Measurements from ENCODE around the gene SETD5.

The SETD5 gene

DNA sequence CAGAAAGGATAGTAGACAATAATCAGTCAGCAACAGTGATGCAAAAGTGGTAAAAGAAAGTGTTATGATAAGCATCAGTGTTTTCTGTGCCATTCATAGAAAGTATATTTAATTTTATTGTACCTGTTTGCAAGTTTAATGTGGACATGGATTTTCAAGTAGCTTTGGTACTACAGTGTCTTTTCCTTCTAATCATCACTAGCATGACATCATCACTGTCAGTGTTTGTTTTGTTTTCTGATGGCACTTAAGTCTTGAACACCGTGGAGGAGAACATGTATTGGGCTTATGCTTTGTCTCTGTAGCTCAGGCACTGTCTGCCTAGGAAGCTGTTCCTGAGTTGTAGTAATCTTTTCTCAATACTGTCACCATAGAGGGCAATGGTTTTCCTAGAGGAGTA lies 41.9 kb downstream of the SETD5 start:
- H3K4me1 ChIP-seq (ENCODE audit: control insufficient read depth, insufficient read depth, low read length, poor library complexity, severe bottlenecking): peaks cover 8% of the 10 kb centered on the region
- no peak overlapping the region for H3K4me3 ChIP-seq (ENCODE audit: extremely low read depth, insufficient read depth, low read length, poor library complexity, severe bottlenecking)
- H3K36me3 ChIP-seq (ENCODE audit: control insufficient read depth, insufficient read depth, low read length): peaks cover 92% of the 10 kb centered on the region
- H3K27ac ChIP-seq (ENCODE audit: low read depth, low read length, severe bottlenecking): no peak overlapping the region
- 100% methylated on average over 1 of the region's 1 CpG; no CpG with 5 or more reads in 1 of the 2 experiments for WGBS, 2 experiments (ENCODE audit: insufficient coverage in 2 of 2)
- no peaks in the 10 kb centered on the region for H3K9me3 ChIP-seq (ENCODE audit: control insufficient read depth, low read length)

DNA sequence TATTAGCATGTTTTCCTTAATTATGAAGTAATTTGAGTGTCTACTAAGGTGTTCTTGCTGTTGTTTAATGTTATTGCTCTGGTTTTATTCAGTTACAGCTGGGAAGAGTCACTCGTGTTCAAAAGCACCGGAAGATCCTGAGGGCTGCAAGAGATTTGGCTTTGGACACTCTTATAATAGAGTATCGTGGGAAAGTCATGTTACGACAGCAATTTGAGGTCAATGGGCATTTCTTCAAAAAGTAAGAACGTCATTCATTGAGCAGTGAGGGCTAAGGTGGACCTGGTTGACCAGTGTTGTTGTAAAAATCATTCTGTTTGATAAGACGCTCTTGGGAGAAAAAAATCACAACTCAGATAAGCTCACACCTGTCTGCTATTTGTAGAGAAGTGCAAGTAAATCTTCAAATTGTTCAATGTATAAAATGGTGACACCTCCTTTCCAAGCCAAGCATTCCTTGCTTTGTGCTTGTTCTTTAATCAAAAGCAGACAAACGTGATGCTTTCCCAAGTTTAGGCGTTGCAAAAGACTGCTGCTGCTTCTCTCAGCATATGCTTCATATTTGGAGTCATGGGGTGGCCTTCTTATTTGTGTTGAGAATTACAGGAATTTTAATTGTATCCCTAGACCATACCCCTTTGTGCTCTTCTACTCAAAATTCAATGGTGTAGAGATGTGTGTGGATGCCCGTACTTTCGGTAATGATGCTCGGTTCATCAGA lies 44.2 kb downstream of the SETD5 start:
- Histone ChIP-seq H3K36me3 (ENCODE audit: control insufficient read depth, insufficient read depth, low read length) (peaks cover 89% of the 10 kb centered on the region), H3K4me1 (ENCODE audit: control insufficient read depth, insufficient read depth, low read length, poor library complexity, severe bottlenecking) (peaks cover 8% of the 10 kb centered on the region), H3K9me3 (ENCODE audit: control insufficient read depth, low read length) (no peaks in the 10 kb centered on the region), H3K4me3 (ENCODE audit: extremely low read depth, insufficient read depth, low read length, poor library complexity, severe bottlenecking) (no peak overlapping the region), H3K27ac (ENCODE audit: low read depth, low read length, severe bottlenecking) (no peak overlapping the region)
- 95 to 97% methylated on average over 5 to 7 of the region's 11 CpGs for WGBS, 2 experiments (ENCODE audit: insufficient coverage in 2 of 2)

DNA sequence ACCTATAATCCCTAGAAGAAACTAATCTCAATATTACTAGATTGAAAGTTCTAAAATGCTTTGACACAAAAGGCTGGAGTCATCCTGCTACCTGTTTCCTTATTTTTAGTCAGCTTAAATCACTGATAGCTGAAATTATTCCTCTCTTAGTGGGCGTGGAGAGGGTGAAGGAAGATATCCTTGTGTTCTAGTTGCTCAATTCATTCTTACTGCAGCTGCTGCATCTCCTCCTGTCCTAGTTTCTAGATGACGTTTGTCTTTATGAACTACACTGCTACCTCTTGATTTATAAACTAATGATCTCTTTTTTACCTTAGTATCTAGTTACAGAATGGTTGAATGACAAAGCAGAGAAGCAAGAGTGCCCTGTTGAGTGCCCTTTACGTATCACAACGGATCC lies 50.7 kb downstream of the SETD5 start:
- Histone ChIP-seq H3K4me3 (ENCODE audit: extremely low read depth, insufficient read depth, low read length, poor library complexity, severe bottlenecking) (no peak overlapping the region), H3K27ac (ENCODE audit: low read depth, low read length, severe bottlenecking) (no peak overlapping the region), H3K36me3 (ENCODE audit: control insufficient read depth, insufficient read depth, low read length) (peaks cover 86% of the 10 kb centered on the region), H3K4me1 (ENCODE audit: control insufficient read depth, insufficient read depth, low read length, poor library complexity, severe bottlenecking) (no peaks in the 10 kb centered on the region), H3K9me3 (ENCODE audit: control insufficient read depth, low read length) (no peaks in the 10 kb centered on the region)
- 95 to 100% methylated on average over 1 to 2 of the region's 4 CpGs for WGBS, 2 experiments (ENCODE audit: insufficient coverage in 2 of 2)

DNA sequence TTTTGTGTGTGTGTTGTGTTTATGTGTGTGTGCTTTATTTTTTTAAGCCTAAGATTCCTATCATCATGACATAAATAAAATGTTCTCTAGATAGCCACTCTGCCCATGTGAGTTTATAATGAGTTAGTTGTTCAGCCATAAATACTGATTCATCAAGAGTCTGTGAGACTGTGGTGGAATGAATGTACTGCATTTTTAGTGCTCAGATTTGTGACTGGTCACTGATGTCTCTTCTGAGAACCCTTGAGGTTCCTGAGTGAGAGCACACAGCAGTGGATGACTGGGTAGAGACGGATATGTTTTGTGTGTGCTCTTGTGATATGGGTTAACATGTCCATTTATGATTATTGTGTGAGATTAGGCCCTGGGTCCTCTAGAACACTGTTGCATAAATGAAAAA lies 51.2 kb downstream of the SETD5 start:
- Histone ChIP-seq H3K9me3 (ENCODE audit: control insufficient read depth, low read length) (no peaks in the 10 kb centered on the region), H3K36me3 (ENCODE audit: control insufficient read depth, insufficient read depth, low read length) (peaks cover 85% of the 10 kb centered on the region), H3K27ac (ENCODE audit: low read depth, low read length, severe bottlenecking) (no peak overlapping the region), H3K4me3 (ENCODE audit: extremely low read depth, insufficient read depth, low read length, poor library complexity, severe bottlenecking) (no peak overlapping the region), H3K4me1 (ENCODE audit: control insufficient read depth, insufficient read depth, low read length, poor library complexity, severe bottlenecking) (no peaks in the 10 kb centered on the region)
- WGBS, 2 experiments (ENCODE audit: insufficient coverage in 2 of 2): 100% methylated on average over 1 of the region's 1 CpG; no CpG with 5 or more reads in 1 of the 2 experiments

DNA sequence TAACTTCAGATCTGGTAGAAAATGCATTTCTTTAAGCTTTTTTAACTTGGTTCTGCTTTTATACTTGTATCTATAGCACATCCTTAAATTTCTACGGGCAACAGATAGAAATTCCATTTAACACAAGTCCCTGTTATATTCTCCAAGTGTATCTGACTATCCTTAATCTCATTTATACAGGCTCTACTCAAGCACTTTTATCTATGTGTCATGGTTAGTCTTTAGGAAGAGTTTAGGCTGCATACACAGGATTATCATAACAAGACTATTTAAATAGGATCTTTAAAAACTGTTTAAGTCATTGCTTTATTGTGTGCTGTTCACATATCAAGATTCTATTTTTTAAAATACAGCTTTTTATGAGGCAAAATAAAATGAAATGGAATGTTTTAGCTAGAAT lies 52.7 kb downstream of the SETD5 start:
- WGBS, 2 experiments (ENCODE audit: insufficient coverage in 2 of 2): 100% methylated on average over 1 of the region's 1 CpG; no CpG with 5 or more reads in 1 of the 2 experiments
- Histone ChIP-seq H3K4me3 (ENCODE audit: extremely low read depth, insufficient read depth, low read length, poor library complexity, severe bottlenecking) (no peak overlapping the region), H3K4me1 (ENCODE audit: control insufficient read depth, insufficient read depth, low read length, poor library complexity, severe bottlenecking) (no peaks in the 10 kb centered on the region), H3K9me3 (ENCODE audit: control insufficient read depth, low read length) (no peaks in the 10 kb centered on the region), H3K27ac (ENCODE audit: low read depth, low read length, severe bottlenecking) (no peak overlapping the region), H3K36me3 (ENCODE audit: control insufficient read depth, insufficient read depth, low read length) (peaks cover 82% of the 10 kb centered on the region)

DNA sequence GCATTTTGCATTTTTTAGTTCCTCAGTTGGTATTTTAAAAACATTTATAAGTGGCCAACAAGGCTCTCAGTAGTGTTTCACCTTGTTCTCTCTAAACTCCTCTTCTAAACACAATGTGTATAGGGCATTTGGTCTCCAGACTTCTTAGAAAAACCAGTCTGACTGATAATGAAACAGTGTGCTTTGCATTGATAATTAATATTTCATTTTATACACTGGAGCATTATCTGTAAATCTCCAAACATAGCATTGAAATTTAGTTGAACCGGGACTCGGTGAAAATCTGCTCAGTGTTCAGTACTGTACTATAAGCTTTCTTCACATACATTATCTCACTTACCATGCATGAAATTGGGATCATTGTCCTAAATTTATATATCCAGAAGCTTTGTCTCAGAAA lies 53.6 kb downstream of the SETD5 start:
- Histone ChIP-seq H3K36me3 (ENCODE audit: control insufficient read depth, insufficient read depth, low read length) (peaks cover 82% of the 10 kb centered on the region), H3K9me3 (ENCODE audit: control insufficient read depth, low read length) (no peaks in the 10 kb centered on the region), H3K27ac (ENCODE audit: low read depth, low read length, severe bottlenecking) (no peak overlapping the region), H3K4me1 (ENCODE audit: control insufficient read depth, insufficient read depth, low read length, poor library complexity, severe bottlenecking) (no peaks in the 10 kb centered on the region), H3K4me3 (ENCODE audit: extremely low read depth, insufficient read depth, low read length, poor library complexity, severe bottlenecking) (no peak overlapping the region)
- 92 to 94% methylated on average over 2 of the region's 2 CpGs for WGBS, 2 experiments (ENCODE audit: insufficient coverage in 2 of 2)

DNA sequence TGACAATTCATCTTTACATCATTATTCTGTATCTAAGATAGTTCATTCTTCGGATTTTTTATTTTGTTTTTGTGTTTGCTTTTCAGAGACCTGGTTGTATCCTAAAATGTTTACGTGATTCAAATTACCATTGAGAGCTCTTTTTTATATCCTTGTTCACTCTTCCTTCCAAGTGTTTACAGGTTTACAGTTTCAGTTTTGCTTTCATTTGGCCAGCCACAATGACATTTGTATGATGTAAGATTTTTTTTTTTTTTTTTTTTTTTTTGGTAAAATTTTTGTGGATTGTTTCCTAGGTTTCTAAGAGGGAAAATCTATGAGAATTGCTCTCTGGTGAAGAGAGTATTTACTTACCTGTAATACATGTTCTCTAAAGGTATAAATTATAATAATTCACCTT lies 55.0 kb downstream of the SETD5 start:
- no peak overlapping the region for H3K4me3 ChIP-seq (ENCODE audit: extremely low read depth, insufficient read depth, low read length, poor library complexity, severe bottlenecking)
- H3K4me1 ChIP-seq (ENCODE audit: control insufficient read depth, insufficient read depth, low read length, poor library complexity, severe bottlenecking): no peaks in the 10 kb centered on the region
- H3K27ac ChIP-seq (ENCODE audit: low read depth, low read length, severe bottlenecking): no peak overlapping the region
- no CpG with 5 or more reads among the region's 2 CpGs for WGBS, 2 experiments (ENCODE audit: insufficient coverage in 2 of 2)
- H3K36me3 ChIP-seq (ENCODE audit: control insufficient read depth, insufficient read depth, low read length): peaks cover 79% of the 10 kb centered on the region
- H3K9me3 ChIP-seq (ENCODE audit: control insufficient read depth, low read length): no peaks in the 10 kb centered on the region

DNA sequence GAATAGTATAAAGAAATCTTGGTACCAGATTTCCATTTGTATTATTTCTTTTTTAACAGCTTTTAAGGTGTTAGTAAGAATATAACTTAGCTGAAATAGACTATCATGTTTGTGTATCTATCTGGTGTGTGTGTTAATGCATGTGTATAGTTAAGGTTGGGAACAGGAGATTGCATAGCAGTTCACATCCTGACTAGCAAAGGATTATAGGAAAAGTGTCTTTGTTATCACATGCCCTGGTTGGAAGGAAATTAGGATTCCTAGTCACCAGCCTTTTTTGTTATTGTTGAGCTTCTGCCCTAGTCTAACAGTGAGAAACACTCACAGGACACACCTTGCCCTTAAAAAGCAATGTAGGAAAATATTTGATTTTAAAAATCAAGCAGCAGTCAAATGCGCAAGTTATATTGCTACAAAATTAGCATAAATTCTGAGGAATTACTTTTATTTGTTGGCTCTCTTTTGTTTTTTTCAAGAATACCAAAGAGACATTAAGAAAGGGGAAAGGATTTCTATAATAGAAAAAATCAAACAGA lies 58.2 kb downstream of the SETD5 start:
- Histone ChIP-seq H3K9me3 (ENCODE audit: control insufficient read depth, low read length) (no peaks in the 10 kb centered on the region), H3K27ac (ENCODE audit: low read depth, low read length, severe bottlenecking) (no peak overlapping the region), H3K4me3 (ENCODE audit: extremely low read depth, insufficient read depth, low read length, poor library complexity, severe bottlenecking) (no peak overlapping the region), H3K36me3 (ENCODE audit: control insufficient read depth, insufficient read depth, low read length) (peaks cover 71% of the 10 kb centered on the region), H3K4me1 (ENCODE audit: control insufficient read depth, insufficient read depth, low read length, poor library complexity, severe bottlenecking) (no peaks in the 10 kb centered on the region)
- no CpG with 5 or more reads among the region's 1 CpG for WGBS, 2 experiments (ENCODE audit: insufficient coverage in 2 of 2)

DNA sequence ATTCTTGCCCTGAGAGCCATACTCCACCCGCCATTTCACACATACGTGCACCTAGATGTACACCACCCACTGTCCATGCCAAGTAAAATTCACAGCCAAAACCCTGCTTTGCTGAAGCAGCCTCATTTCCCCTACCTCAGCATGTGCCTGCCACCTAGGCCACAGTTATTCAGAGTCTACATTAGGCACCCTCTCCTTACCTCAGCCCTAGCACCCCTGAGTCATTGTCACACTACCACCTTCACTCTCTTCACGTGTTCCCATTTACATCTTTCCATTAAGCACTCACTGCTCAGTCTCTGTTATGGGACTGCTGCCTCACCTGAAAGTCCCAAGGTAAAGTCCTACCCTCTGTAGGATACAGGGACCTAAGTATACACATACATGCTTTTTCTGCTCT lies 70.0 kb downstream of the SETD5 start:
- H3K27ac ChIP-seq (ENCODE audit: low read depth, low read length, severe bottlenecking): no peak overlapping the region
- H3K4me3 ChIP-seq (ENCODE audit: extremely low read depth, insufficient read depth, low read length, poor library complexity, severe bottlenecking): no peak overlapping the region
- peaks cover 97% of the 10 kb centered on the region for H3K36me3 ChIP-seq (ENCODE audit: control insufficient read depth, insufficient read depth, low read length)
- H3K4me1 ChIP-seq (ENCODE audit: control insufficient read depth, insufficient read depth, low read length, poor library complexity, severe bottlenecking): no peaks in the 10 kb centered on the region
- no peaks in the 10 kb centered on the region for H3K9me3 ChIP-seq (ENCODE audit: control insufficient read depth, low read length)
- WGBS, 2 experiments (ENCODE audit: insufficient coverage in 2 of 2): 97 to 100% methylated on average over 2 to 3 of the region's 3 CpGs

DNA sequence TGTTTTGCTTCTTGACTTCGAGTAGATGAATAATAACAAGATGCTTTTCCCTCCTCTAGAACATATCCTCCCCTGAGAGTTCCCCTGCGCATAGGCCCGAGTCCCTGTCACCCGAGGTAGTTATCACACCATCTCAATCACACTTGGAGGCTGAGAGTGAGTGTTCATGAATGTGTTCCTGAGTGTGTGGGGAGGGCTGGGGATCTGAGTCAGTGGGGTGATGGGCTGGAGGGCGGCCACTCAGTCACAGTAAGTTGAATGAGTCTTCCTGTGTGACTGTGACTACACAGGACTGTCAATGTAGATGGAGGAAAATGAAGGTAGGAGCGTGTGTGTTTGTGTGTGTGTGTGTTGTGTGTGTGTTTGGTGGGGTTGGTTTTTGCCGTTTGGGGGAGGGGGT lies 71.0 kb downstream of the SETD5 start:
- H3K4me1 ChIP-seq (ENCODE audit: control insufficient read depth, insufficient read depth, low read length, poor library complexity, severe bottlenecking): no peaks in the 10 kb centered on the region
- peaks cover 97% of the 10 kb centered on the region for H3K36me3 ChIP-seq (ENCODE audit: control insufficient read depth, insufficient read depth, low read length)
- H3K4me3 ChIP-seq (ENCODE audit: extremely low read depth, insufficient read depth, low read length, poor library complexity, severe bottlenecking): no peak overlapping the region
- no peaks in the 10 kb centered on the region for H3K9me3 ChIP-seq (ENCODE audit: control insufficient read depth, low read length)
- no peak overlapping the region for H3K27ac ChIP-seq (ENCODE audit: low read depth, low read length, severe bottlenecking)
- 87 to 90% methylated on average over 3 to 6 of the region's 7 CpGs for WGBS, 2 experiments (ENCODE audit: insufficient coverage in 2 of 2)

DNA sequence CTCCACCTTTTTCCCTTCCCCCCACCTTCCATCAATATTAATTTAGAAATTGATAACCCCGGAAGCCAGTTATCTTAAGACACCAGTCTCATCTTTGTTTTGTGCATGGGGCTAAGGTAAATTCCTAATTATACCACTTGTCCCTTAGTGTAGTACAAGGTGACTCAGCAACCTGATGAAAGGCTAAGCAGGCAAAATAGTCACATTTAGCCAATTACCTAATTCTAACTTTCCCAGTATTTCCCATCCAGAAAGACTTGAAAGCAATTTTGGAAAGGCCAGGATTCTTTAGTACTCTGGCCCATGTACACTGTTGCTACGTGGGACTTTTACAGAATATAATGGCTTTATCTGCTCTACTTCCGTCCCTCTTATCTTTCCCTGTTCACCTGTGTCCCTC lies 72.6 kb downstream of the SETD5 start:
- 100% methylated on average over 1 to 2 of the region's 3 CpGs for WGBS, 2 experiments (ENCODE audit: insufficient coverage in 2 of 2)
- Histone ChIP-seq H3K9me3 (ENCODE audit: control insufficient read depth, low read length) (no peaks in the 10 kb centered on the region), H3K4me3 (ENCODE audit: extremely low read depth, insufficient read depth, low read length, poor library complexity, severe bottlenecking) (no peak overlapping the region), H3K27ac (ENCODE audit: low read depth, low read length, severe bottlenecking) (no peak overlapping the region), H3K36me3 (ENCODE audit: control insufficient read depth, insufficient read depth, low read length) (peaks cover 97% of the 10 kb centered on the region), H3K4me1 (ENCODE audit: control insufficient read depth, insufficient read depth, low read length, poor library complexity, severe bottlenecking) (no peaks in the 10 kb centered on the region)

Data from mesodermal cell (in vitro differentiated cells).